Karpas-422 (cell line): ENCODE data around the gene NME7. TPM values are rescaled to one million over a fixed set of nuclear protein-coding genes. Genes with fewer than 3 reads are reported as not detected.

Experiments
- DNase-seq: peaks from one replicate; pipeline ENCODE4 v3.0.0-alpha.2; 2015
- H2AFZ ChIP-seq: fragments of 200-600 bp; sonication (generic); 2 replicates; pipeline ENCODE4 v1.6.1; 2014; ENCODE audit warnings: antibody characterized with exemption, low read length, mixed read lengths
- H3K27ac ChIP-seq: fragments of 200-600 bp; sonication (generic); 2 replicates; pipeline ENCODE4 v1.5.1; 2014; ENCODE audit warnings: mild to moderate bottlenecking, low read length, moderate library complexity
- H3K27me3 ChIP-seq: fragments of 200-600 bp; sonication (generic); 2 replicates; pipeline ENCODE4 v1.6.1; 2014; ENCODE audit warnings: low read length, mixed read lengths
- H3K36me3 ChIP-seq: fragments of 200-600 bp; sonication (generic); 2 replicates; pipeline ENCODE4 v1.6.1; 2014; ENCODE audit warnings: low read length, mixed read lengths; ENCODE audit not compliant: insufficient read depth
- H3K4me1 ChIP-seq: fragments of 200-600 bp; sonication (generic); 2 replicates; pipeline ENCODE4 v1.6.1; 2014; ENCODE audit warnings: mild to moderate bottlenecking, low read length, mixed read lengths
- H3K4me2 ChIP-seq: fragments of 200-600 bp; sonication (generic); 2 replicates; pipeline ENCODE4 v1.6.1; 2014; ENCODE audit warnings: low read length, low read depth, mild to moderate bottlenecking; ENCODE audit not compliant: poor library complexity, severe bottlenecking
- H3K4me3 ChIP-seq: fragments of 200-600 bp; sonication (generic); 2 replicates; pipeline ENCODE4 v1.5.1; 2014; ENCODE audit warnings: mild to moderate bottlenecking, antibody characterized with exemption, low read length, mixed read lengths
- H3K79me2 ChIP-seq: fragments of 200-600 bp; sonication (generic); 2 replicates; pipeline ENCODE4 v1.6.1; 2014; ENCODE audit warnings: mild to moderate bottlenecking, low read length, mixed read lengths
- H3K9ac ChIP-seq: fragments of 200-600 bp; sonication (generic); 2 replicates; pipeline ENCODE4 v1.6.0; 2014; ENCODE audit warnings: low read length
- H3K9me2 ChIP-seq: fragments of 200-600 bp; sonication (generic), shearing (Covaris generic); replicated peaks from 2 replicates; pipeline ENCODE4 v1.6.0; 2014; ENCODE audit warnings: mild to moderate bottlenecking, low read length, moderate library complexity; ENCODE audit not compliant: insufficient read depth
- H3K9me3 ChIP-seq: fragments of 300-700, 200-600 bp; sonication (generic); 2 replicates; pipeline ENCODE4 v1.6.1; 2014; ENCODE audit warnings: low read length, mixed read lengths
- H4K20me1 ChIP-seq: fragments of 200-600 bp; sonication (generic); 2 replicates; pipeline ENCODE4 v1.6.1; 2014; ENCODE audit warnings: mild to moderate bottlenecking, antibody characterized with exemption, low read length, low read depth; ENCODE audit not compliant: insufficient read depth
- total RNA-seq: library from RNA; depleted of rRNA; stranded (reverse); fragments of >200 nt; shearing (Covaris generic); gene quantifications from 2 replicates; pipeline ENCODE4 v1.2.3, GENCODE V29; 2014; ENCODE audit warnings: low replicate concordance

Gene NME7
- total RNA-seq, 1 experiment from 2014 or later, result 7.2 TPM

- H3K4me2 ChIP-seq, result no peak overlapping the region
- no peak overlapping the region for H2AFZ ChIP-seq
- H3K9ac ChIP-seq, result no peak overlapping the region
Observed at GRCh38 chr1:169143346-169143745, 224.3 kb downstream of the NME7 start.

GRCh38 chr1:169142129-169142528, 225.5 kb downstream of the NME7 start:
- Histone ChIP-seq H3K79me2 (no peaks in the 10 kb centered on the region), H3K9me2 (no peaks in the 10 kb centered on the region), H3K27ac (no peak overlapping the region), H2AFZ (no peak overlapping the region), H3K4me3 (no peak overlapping the region), H3K9ac (no peak overlapping the region), H3K36me3 (no peaks in the 10 kb centered on the region), H3K27me3 (no peaks in the 10 kb centered on the region), H3K9me3 (no peaks in the 10 kb centered on the region), H3K4me1 (no peaks in the 10 kb centered on the region), H3K4me2 (no peak overlapping the region), H4K20me1 (no peaks in the 10 kb centered on the region)
- no peak for DNase-seq

More at GRCh38 chr1:169143346-169143745, 224.3 kb downstream of the NME7 start:
- no peak overlapping the region for H3K27ac ChIP-seq
- no peak for DNase-seq
- H3K9me2 ChIP-seq, result no peaks in the 10 kb centered on the region
- H3K36me3 ChIP-seq, result no peaks in the 10 kb centered on the region
- H3K4me1 ChIP-seq, result no peaks in the 10 kb centered on the region
- H4K20me1 ChIP-seq, result no peaks in the 10 kb centered on the region
- no peaks in the 10 kb centered on the region for H3K79me2 ChIP-seq
- no peaks in the 10 kb centered on the region for H3K27me3 ChIP-seq
- no peaks in the 10 kb centered on the region for H3K9me3 ChIP-seq
- H3K4me3 ChIP-seq, result no peak overlapping the region

GRCh38 chr1:169141356-169141755, 226.2 kb downstream of the NME7 start:
- no peaks in the 10 kb centered on the region for H3K9me2 ChIP-seq
- no peak overlapping the region for H3K9ac ChIP-seq
- H3K4me1 ChIP-seq, result no peaks in the 10 kb centered on the region
- no peak overlapping the region for H3K4me3 ChIP-seq
- H3K36me3 ChIP-seq, result no peaks in the 10 kb centered on the region
- H3K27ac ChIP-seq, result no peak overlapping the region
- no peaks in the 10 kb centered on the region for H4K20me1 ChIP-seq
- H3K79me2 ChIP-seq, result no peaks in the 10 kb centered on the region
- H3K27me3 ChIP-seq, result no peaks in the 10 kb centered on the region
- H3K4me2 ChIP-seq, result no peak overlapping the region
- no peak overlapping the region for H2AFZ ChIP-seq
- no peaks in the 10 kb centered on the region for H3K9me3 ChIP-seq
- DNase-seq, result no peak

GRCh38 chr1:169138866-169139670, 228.5 kb downstream of the NME7 start:
- Histone ChIP-seq H3K27ac (no peak overlapping the region), H3K9me3 (no peaks in the 10 kb centered on the region), H3K79me2 (no peaks in the 10 kb centered on the region), H3K4me1 (0 out of 2 replicates have a peak, but pooled peaks cover 2% of the 10 kb centered on the region), H2AFZ (no peak overlapping the region), H4K20me1 (0 out of 2 replicates have a peak, but pooled peaks cover 4% of the 10 kb centered on the region), H3K36me3 (no peaks in the 10 kb centered on the region), H3K4me2 (no peak overlapping the region), H3K4me3 (no peak overlapping the region), H3K27me3 (no peaks in the 10 kb centered on the region), H3K9me2 (no peaks in the 10 kb centered on the region), H3K9ac (no peak overlapping the region)
- DNase-seq, result no peak

- H3K9me3 ChIP-seq, result no peaks in the 10 kb centered on the region
Observed at GRCh38 chr1:169137357-169137756, 230.2 kb downstream of the NME7 start.

GRCh38 chr1:169133801-169134502, 233.6 kb downstream of the NME7 start:
- 0 out of 2 replicates have a peak, but pooled peaks cover 2% of the 10 kb centered on the region for H3K4me1 ChIP-seq
- H3K4me2 ChIP-seq, result no peak overlapping the region
- no peaks in the 10 kb centered on the region for H3K9me2 ChIP-seq
- H4K20me1 ChIP-seq, result 0 out of 2 replicates have a peak, but pooled peaks cover 4% of the 10 kb centered on the region
- H3K36me3 ChIP-seq, result no peaks in the 10 kb centered on the region
- no peaks in the 10 kb centered on the region for H3K27me3 ChIP-seq
- H3K9ac ChIP-seq, result no peak overlapping the region
- H3K4me3 ChIP-seq, result no peak overlapping the region
- no peaks in the 10 kb centered on the region for H3K79me2 ChIP-seq
- H2AFZ ChIP-seq, result no peak overlapping the region
- DNase-seq, result no peak
- H3K9me3 ChIP-seq, result no peaks in the 10 kb centered on the region
- H3K27ac ChIP-seq, result no peak overlapping the region

More at GRCh38 chr1:169137357-169137756, 230.2 kb downstream of the NME7 start:
- H3K27ac ChIP-seq, result no peak overlapping the region
- no peak overlapping the region for H2AFZ ChIP-seq
- H3K4me1 ChIP-seq, result 0 out of 2 replicates have a peak, but pooled peaks cover 2% of the 10 kb centered on the region
- H3K9ac ChIP-seq, result no peak overlapping the region
- H3K9me2 ChIP-seq, result no peaks in the 10 kb centered on the region
- no peaks in the 10 kb centered on the region for H3K79me2 ChIP-seq
- H3K36me3 ChIP-seq, result no peaks in the 10 kb centered on the region
- no peaks in the 10 kb centered on the region for H3K27me3 ChIP-seq
- DNase-seq, result no peak
- no peak overlapping the region for H3K4me2 ChIP-seq
- H4K20me1 ChIP-seq, result 0 out of 2 replicates have a peak, but pooled peaks cover 4% of the 10 kb centered on the region
- H3K4me3 ChIP-seq, result no peak overlapping the region

- H3K27ac ChIP-seq, result no peak overlapping the region
Observed at GRCh38 chr1:169133228-169133576, 234.4 kb downstream of the NME7 start.

GRCh38 chr1:169132512-169133227, 234.9 kb downstream of the NME7 start:
- H3K9me2 ChIP-seq, result no peaks in the 10 kb centered on the region
- H3K4me3 ChIP-seq, result no peak overlapping the region
- 0 out of 2 replicates have a peak, but pooled peaks cover 2% of the 10 kb centered on the region for H3K4me1 ChIP-seq
- no peak for DNase-seq
- H4K20me1 ChIP-seq, result 0 out of 2 replicates have a peak, but pooled peaks cover 4% of the 10 kb centered on the region
- H3K79me2 ChIP-seq, result no peaks in the 10 kb centered on the region
- H3K9ac ChIP-seq, result no peak overlapping the region
- no peaks in the 10 kb centered on the region for H3K36me3 ChIP-seq
- no peaks in the 10 kb centered on the region for H3K9me3 ChIP-seq
- H3K4me2 ChIP-seq, result no peak overlapping the region
- no peak overlapping the region for H3K27ac ChIP-seq
- no peak overlapping the region for H2AFZ ChIP-seq
- no peaks in the 10 kb centered on the region for H3K27me3 ChIP-seq

More at GRCh38 chr1:169133228-169133576, 234.4 kb downstream of the NME7 start:
- 0 out of 2 replicates have a peak, but pooled peaks cover 2% of the 10 kb centered on the region for H3K4me1 ChIP-seq
- DNase-seq, result no peak
- no peaks in the 10 kb centered on the region for H3K79me2 ChIP-seq
- no peaks in the 10 kb centered on the region for H3K27me3 ChIP-seq
- 0 out of 2 replicates have a peak, but pooled peaks cover 4% of the 10 kb centered on the region for H4K20me1 ChIP-seq
- H3K4me2 ChIP-seq, result no peak overlapping the region
- no peak overlapping the region for H2AFZ ChIP-seq
- no peaks in the 10 kb centered on the region for H3K36me3 ChIP-seq
- H3K4me3 ChIP-seq, result no peak overlapping the region
- H3K9ac ChIP-seq, result no peak overlapping the region
- no peaks in the 10 kb centered on the region for H3K9me2 ChIP-seq
- H3K9me3 ChIP-seq, result no peaks in the 10 kb centered on the region
